ENCODE data around the gene MMRN2.
"Not testable (repeated sequence)": the region's sequence is repeated elsewhere in the genome, so short reads cannot be mapped to it uniquely, and the experiment has no call there.

MMRN2 gene

GRCh38 chr10:86941991-86942421 lies 15.4 kb downstream of the MMRN2 start:
- DNase-seq (ENCODE audit: low spot score) = no peak

- DNase-seq (ENCODE audit: low spot score) = no peak
These were observed 16.0 kb downstream of the MMRN2 start for GRCh38 chr10:86941426-86941825.

- no peak for DNase-seq (ENCODE audit: low spot score)
These were observed 16.7 kb downstream of the MMRN2 start for GRCh38 chr10:86940677-86941076.

- DNase-seq (ENCODE audit: low spot score) = not testable (repeated sequence)
These were observed 17.3 kb downstream of the MMRN2 start for GRCh38 chr10:86940076-86940475.

GRCh38 chr10:86938260-86938659 lies 19.2 kb downstream of the MMRN2 start:
- DNase-seq (ENCODE audit: low spot score) = no peak

GRCh38 chr10:86937502-86938154 lies 19.8 kb downstream of the MMRN2 start:
- DNase-seq (ENCODE audit: low spot score) = no peak

- DNase-seq (ENCODE audit: low spot score) = no peak
These were observed 20.5 kb downstream of the MMRN2 start for GRCh38 chr10:86936661-86937501.

- not testable (repeated sequence) for DNase-seq (ENCODE audit: low spot score)
These were observed 23.2 kb downstream of the MMRN2 start for GRCh38 chr10:86934162-86934711.

GRCh38 chr10:86932674-86933073 lies 24.7 kb downstream of the MMRN2 start:
- DNase-seq (ENCODE audit: low spot score) = no peak

GRCh38 chr10:86931872-86932271 lies 25.5 kb downstream of the MMRN2 start:
- DNase-seq (ENCODE audit: low spot score) = no peak

- DNase-seq (ENCODE audit: low spot score) = no peak
These were observed 27.7 kb downstream of the MMRN2 start for GRCh38 chr10:86929468-86930380.

GRCh38 chr10:86922553-86922961 lies 34.9 kb downstream of the MMRN2 start:
- no peak for DNase-seq (ENCODE audit: low spot score)

GRCh38 chr10:86918022-86918471 lies 39.4 kb downstream of the MMRN2 start:
- no peak for DNase-seq (ENCODE audit: low spot score)

- no peak for DNase-seq (ENCODE audit: low spot score)
These were observed 42.7 kb downstream of the MMRN2 start for GRCh38 chr10:86914734-86915133.

- DNase-seq (ENCODE audit: low spot score) = no peak
These were observed 52.0 kb downstream of the MMRN2 start for GRCh38 chr10:86905429-86905828.

GRCh38 chr10:86904600-86904999 lies 52.8 kb downstream of the MMRN2 start:
- no peak for DNase-seq (ENCODE audit: low spot score)

- no peak for DNase-seq (ENCODE audit: low spot score)
These were observed 56.5 kb downstream of the MMRN2 start for GRCh38 chr10:86900955-86901354.

GRCh38 chr10:86899670-86900276 lies 57.6 kb downstream of the MMRN2 start:
- DNase-seq (ENCODE audit: low spot score) = peak; percentile 44

GRCh38 chr10:86899132-86899531 lies 58.3 kb downstream of the MMRN2 start:
- no peak for DNase-seq (ENCODE audit: low spot score)

- no peak for DNase-seq (ENCODE audit: low spot score)
These were observed 58.9 kb downstream of the MMRN2 start for GRCh38 chr10:86898511-86898910.

- no peak for DNase-seq (ENCODE audit: low spot score)
These were observed 67.4 kb downstream of the MMRN2 start for GRCh38 chr10:86889997-86890396.

All from CD4-positive, alpha-beta T cell treated with Interleukin-2 at 100 ng/mL for 4 hours (primary cell).